GM12892 (cell line): Measurements from ENCODE around the gene OR6C4. TPM values are rescaled to one million over a fixed set of nuclear protein-coding genes. Genes with fewer than 3 reads are reported as not detected.
"Not testable (repeated sequence)": the region's sequence is repeated elsewhere in the genome, so short reads cannot be mapped to it uniquely, and the experiment has no call there.

Source experiments
- DNase-seq: peaks from one replicate; pipeline ENCODE4 v3.0.0; 2011; ENCODE audit not compliant: insufficient read length
- FAIRE-seq: peaks from 2 replicates; lab custom pipeline; 2011; peaks lifted over from hg19 to GRCh38; lab: Jason Lieb, UNC
- POLR2A ChIP-seq: IDR thresholded peaks from 2 replicates; pipeline ENCODE4 v1.6.1; 2011; ENCODE audit warnings: low read depth, low read length, control low read depth
- POLR2AphosphoS5 ChIP-seq: IDR thresholded peaks from 2 replicates; pipeline ENCODE4 v1.6.1; 2011; ENCODE audit warnings: low read depth, low read length, control low read depth
- TAF1 ChIP-seq: IDR thresholded peaks from 2 replicates; pipeline ENCODE4 v1.6.1; 2011; ENCODE audit warnings: low read depth, mild to moderate bottlenecking, control low read depth, low read length, borderline replicate concordance
- polyA plus RNA-seq: library from polyadenylated mRNA; unstranded; fragments of >200 nt; gene quantifications from one replicate; pipeline ENCODE4 v1.2.1, GENCODE V29; 2012; ENCODE audit warnings: missing spikeins, inconsistent platforms; ENCODE audit not compliant: missing spikeins

Gene OR6C4
- not detected for polyA plus RNA-seq

- TF ChIP-seq TAF1: no peak
- TF ChIP-seq POLR2A: no peak
- TF ChIP-seq POLR2AphosphoS5: no peak
- no peak for DNase-seq
- no peak for FAIRE-seq
These were observed at the start of gene OR6C4 for GRCh38 chr12:55549302-55549701. TSS of gene OR6C4 (plus strand) at chr12:55549602. CDS start at chr12:55551227, 1,625 bp downstream.

DNA sequence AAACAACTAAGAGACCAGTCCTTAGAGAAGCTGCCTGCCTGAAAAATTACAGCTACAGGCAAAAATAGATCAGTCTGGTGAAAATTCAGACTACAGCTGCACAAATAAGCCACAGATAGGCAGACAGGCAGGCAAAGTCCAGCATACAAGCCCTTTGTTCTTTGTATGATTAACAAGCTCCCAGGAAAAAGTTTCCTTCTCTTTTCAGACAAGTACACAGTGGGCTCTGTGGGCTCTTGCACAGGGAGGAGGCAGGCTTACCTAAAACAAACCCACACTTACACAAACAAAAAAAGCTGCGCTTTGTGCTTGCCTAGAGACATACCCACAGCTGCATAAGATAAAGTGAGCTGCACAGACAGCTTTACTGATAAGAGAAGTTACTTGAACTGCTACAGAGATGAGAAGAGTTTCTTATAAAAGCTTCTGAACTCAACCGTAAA is 49.6 kb upstream of the OR6C4 start:
- TF ChIP-seq POLR2A (no peak), POLR2AphosphoS5 (no peak), TAF1 (no peak)
- no peak for DNase-seq
- no peak for FAIRE-seq

DNA sequence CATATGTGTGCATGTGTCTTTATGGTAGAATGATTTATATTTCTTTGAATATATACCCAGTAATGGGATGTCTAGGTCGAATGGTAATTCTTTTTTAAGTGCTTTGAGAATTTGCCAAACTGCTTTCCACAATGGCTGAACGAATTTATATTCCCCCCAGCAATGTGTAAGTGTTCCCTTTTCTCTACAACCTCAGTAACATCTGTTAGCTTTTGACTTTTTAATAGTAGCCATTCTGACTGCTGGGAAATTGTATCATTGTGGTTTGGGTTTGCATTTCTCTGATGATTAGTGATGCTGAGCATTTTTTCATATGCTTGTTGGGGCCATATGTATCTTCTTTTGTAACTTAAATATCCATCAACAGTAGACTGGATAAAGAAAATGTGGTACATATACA is 47.8 kb upstream of the OR6C4 start:
- no peak for TF ChIP-seq POLR2A
- TF ChIP-seq POLR2AphosphoS5: no peak
- TF ChIP-seq TAF1: no peak
- no peak for FAIRE-seq
- no peak for DNase-seq

DNA sequence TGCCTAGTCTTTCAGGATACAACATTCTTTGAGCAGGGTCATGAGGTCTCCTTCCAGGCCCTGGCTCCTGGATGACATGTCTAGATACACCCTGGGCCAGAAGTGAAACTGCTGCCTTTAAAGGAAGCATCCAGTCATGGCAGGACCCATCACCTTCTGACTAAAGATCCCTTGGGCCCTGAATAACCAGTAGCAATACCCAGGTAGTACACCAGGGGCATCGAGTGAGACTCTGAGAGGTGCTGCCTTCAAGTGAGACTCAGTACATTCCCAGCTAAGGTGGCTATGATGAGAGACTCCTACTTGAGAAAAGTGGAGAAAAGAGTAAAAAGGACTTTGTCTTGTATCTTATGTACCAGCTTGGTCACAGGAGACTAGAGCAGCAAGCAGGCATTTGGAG is 33.7 kb upstream of the OR6C4 start:
- no peak for FAIRE-seq
- TF ChIP-seq POLR2A (no peak), TAF1 (no peak), POLR2AphosphoS5 (no peak)
- no peak for DNase-seq

GRCh38 chr12:55516391-55516790 is 33.0 kb upstream of the OR6C4 start:
- TF ChIP-seq TAF1 (no peak), POLR2A (no peak), POLR2AphosphoS5 (no peak)
- DNase-seq: no peak
- no peak for FAIRE-seq

- DNase-seq, FAIRE-seq: not testable (repeated sequence)
These were observed 1.2 kb upstream of the OR6C4 start for GRCh38 chr12:55548235-55548634.

- TF ChIP-seq TAF1 (no peak), POLR2AphosphoS5 (no peak), POLR2A (no peak)
- DNase-seq (no peak), FAIRE-seq (no peak)
These were observed 646 bp upstream of the OR6C4 start for GRCh38 chr12:55548756-55549155.

- TF ChIP-seq POLR2A (no peak), TAF1 (no peak), POLR2AphosphoS5 (no peak)
- FAIRE-seq: no peak
- no peak for DNase-seq
These were observed 4.9 kb downstream of the OR6C4 start for GRCh38 chr12:55554296-55554695.

GRCh38 chr12:55570060-55570459 is 20.7 kb downstream of the OR6C4 start:
- FAIRE-seq, DNase-seq: not testable (repeated sequence)

DNA sequence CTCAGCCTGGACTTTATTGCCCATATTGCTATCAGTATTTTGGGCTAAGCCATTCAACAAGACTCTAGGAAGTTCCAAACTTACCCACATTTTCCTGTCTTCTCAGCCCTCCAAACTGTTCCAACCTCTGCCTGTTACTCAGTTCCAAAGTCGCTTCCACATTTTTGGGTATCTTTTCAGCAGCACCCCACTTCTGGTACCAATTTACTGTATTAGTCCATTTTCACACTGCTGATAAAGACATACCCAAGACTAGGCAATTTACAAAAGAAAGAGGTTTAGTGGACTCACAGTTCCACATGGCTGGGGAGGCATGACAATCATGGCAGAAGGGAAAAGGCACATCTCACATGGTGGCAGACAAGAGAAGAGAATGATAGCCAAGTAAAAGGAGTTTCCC is 21.3 kb downstream of the OR6C4 start:
- FAIRE-seq: not testable (repeated sequence)

GRCh38 chr12:55572168-55572567 is 22.8 kb downstream of the OR6C4 start, which contains the start of gene OR2AP1:
TSS of gene OR2AP1 (plus strand) at chr12:55572468. CDS start at chr12:55574415, 1,947 bp downstream.
- TF ChIP-seq TAF1 (no peak), POLR2AphosphoS5 (no peak), POLR2A (no peak)
- DNase-seq (no peak), FAIRE-seq (no peak)

More for the DNA sequence above, 21.3 kb downstream of the OR6C4 start:
- DNase-seq: not testable (repeated sequence)

GRCh38 chr12:55582066-55582465 is 32.7 kb downstream of the OR6C4 start:
- TF ChIP-seq TAF1 (no peak), POLR2A (no peak), POLR2AphosphoS5 (no peak)
- FAIRE-seq (no peak), DNase-seq (no peak)

DNA sequence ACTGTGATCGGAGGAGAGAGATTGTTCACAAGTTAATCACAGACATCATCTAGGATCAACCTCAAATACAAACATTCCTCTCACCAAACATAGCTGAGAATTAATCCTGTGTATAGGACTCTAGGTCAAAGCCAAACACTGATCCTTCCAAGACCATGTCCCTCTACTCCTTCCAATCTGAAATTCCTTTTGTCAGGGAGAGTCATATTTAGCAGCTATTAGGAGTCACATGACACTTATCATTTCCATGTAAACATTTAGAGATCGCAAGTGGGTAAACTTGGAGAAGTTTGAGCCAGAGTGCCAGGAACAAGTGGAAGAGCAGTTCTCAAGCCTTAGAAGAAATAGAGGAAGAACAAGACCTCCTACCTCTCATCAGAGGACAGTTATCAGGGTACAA is 36.4 kb downstream of the OR6C4 start:
- FAIRE-seq: no peak
- no peak for TF ChIP-seq POLR2AphosphoS5
- DNase-seq: no peak

GRCh38 chr12:55590152-55590551 is 40.8 kb downstream of the OR6C4 start:
- DNase-seq, FAIRE-seq: not testable (repeated sequence)
